ENCODE results near the gene PTPRA.

Gene PTPRA

DNA sequence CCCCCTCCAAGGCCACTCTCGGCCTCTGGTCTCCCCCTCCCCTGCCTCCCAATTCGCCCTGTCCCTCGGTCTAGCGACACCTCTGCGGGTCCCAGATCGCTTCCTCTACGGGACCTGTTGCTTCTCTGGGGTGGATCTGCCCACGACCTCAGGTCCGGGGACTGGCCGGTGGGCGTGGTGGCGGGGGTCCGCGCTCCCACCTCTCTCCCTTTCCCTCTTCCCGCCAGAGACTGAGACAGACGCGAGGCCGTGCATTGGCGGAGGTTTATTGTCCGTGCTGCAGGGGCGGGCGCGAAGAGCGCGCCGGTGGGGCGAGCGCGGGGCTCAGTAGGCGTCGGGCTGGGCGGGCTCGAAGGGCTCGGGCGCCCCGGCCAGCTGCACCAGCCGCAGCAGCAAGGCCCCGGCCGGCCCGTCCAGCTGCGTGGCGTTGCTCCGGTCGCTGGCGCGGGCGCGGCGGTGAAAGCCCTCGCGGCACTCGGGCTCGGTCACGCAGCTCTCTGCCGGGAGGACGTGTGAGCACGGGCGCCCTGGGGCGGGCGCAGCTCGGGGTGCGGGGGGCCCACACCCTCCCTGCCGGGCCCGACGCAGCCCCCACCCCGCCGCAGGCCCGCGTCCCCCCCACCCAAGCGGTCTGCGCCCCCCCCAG, 209.1 kb downstream of the PTPRA start:
- no peak for DNase-seq

DNA sequence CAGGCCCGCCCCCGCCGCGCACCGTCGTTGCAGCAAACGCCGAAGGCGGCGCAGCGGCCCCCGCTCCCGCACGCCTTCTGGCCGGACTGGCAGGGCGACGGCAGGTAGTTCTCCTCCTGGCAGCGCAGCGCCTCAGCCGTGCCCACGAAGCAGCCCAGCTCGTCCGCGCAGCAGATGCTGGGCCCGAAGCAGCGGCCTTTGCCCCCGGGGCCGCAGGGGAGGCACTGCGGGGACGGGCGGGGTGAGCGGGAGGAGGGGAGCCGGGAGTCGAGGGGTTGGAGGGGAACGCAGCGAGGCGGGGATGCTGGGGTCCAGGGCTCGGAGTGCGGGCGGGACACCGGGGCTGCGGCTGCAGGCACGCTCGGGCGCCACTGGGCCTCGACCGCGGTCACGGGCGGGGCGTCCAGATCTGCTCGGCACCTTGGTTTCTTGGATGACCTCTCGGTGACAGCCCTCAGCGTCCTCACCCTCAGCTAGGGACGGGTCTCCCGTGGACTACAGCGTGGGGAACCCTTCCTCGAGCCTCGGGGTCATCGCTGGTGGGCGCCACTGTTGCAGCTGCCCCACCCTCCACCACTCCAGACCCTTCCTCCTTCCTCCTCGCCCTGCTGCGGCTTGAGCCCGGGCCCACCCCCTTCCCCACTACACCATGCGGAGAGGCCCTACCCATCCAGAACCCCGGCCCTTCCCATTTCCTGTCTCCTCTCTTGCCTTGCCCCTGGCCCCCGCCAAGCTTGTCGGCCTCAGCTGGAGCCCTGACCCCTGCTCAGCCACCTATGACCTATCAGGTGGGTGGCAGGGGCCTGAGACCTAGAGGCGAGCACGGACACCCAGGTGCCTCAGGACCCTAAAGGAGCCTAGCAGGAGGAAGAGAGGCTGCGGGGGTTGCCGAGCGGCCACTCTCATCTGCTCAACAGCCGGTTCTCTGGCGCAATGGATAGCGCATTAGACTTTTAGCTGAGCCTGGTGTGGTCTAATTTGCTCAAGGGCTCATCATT, 210.0 kb downstream of the PTPRA start:
- DNase-seq: no peak

DNA sequence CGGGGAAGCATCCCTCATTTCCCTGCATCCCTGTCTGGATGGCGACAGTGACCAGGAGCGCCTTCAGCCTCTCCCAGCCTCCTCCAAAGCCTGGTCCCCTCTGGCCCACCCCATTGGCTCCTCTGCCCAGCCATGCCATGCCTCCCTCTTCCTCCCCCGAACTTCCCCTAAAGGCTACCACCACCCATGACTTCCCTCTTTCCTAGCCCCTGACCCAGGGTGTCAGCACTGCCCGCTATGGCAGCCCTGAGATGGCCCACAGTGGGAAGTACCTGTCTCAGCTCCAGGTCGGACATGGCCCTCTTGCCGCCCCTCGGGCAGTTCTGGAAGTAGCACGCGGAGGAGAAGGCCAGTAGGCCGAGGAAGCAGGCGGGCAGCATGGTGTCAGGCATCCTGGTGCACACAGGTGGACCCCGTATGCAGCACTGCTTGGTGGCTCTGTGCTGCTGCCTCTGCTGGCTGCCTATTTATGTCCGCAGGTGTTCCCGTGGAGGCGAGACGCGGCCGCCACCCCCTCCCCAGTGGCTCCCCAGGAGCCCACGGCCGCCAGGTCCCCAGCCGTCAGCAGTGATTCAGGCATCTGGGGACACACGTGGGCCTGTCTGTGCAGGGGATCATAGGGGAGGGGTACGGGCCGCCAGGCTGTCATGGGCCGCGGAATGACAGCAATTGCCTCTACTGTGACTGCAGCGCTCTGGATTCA, 211.2 kb downstream of the PTPRA start, which contains the start of gene AVP:
Gene AVP (minus strand): TSS at position 442 of the 703 bp plus-strand sequence. CDS start 50 bp downstream, at position 392.
- no peak for DNase-seq

DNA sequence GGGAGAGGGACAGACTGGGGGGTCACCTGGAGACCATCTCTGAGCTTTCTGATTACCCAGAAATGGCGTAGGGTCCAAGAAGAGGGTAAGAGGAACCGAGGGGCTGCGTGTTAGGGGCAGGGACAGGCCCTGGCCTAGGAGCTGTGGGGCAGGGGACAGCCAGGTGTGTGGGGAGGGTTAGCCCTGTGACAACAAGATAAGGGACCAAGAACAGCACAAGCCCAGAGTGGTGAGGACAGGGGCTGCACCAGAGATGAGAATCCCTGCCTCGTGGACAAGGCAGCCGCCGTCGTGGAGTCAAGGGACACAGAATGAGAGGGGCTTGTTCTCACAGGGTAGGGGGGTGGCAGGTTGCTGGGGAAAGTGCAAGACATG, 211.7 kb downstream of the PTPRA start:
- DNase-seq: no peak

DNA sequence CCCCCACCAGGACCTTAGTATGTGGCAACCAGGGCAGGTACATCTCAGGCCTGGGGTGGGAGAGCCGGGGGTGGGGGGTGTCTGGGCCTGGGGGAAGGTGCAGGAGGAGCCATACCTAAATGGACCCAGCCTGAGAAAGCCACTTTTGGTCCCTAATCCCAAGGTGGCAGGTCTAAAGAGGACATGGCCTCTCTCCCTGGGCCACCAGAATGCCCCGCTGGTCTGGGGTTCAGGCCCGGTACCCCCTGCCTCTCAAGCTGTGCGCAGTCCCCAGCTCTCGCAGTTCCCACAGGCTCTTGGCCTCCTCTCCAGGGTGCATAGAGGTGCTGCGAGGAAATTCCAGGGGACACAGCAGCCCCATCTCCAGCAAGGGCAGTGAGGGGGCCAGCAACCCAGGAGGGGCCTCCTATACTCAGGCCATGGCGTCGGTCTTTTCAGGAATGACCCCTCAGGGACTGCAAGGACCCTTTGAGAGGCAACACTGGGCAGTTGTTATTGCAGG, 212.3 kb downstream of the PTPRA start:
- no peak for DNase-seq

DNA sequence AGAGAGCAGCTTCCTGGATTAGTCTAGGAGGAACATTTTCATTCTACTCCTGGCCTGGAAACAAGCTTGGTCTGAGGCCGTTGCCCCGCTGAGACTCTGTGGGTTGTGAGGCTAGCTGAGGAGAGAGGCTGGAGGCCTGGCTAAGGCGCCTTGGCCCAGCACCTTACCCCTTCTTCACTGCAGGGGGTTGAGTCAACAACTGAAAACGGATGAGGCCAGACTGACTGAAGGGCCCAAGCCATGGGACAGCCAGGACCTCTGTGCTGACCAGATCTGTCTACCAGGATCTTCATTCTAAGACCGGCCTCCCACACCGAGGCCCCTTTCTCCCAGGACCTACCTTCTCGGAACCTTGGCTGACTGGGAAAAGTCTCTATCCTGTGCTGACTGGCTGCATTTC, 214.8 kb downstream of the PTPRA start:
- no peak for DNase-seq
